GM19035 (cell line): Measurements from ENCODE around the gene ZNF512.
"Not testable (repeated sequence)": the region's sequence is repeated elsewhere in the genome, so short reads cannot be mapped to it uniquely, and the experiment has no call there.

Source experiments
- ATAC-seq: cut with Tn5 transposase; IDR thresholded peaks from one replicate; pipeline ENCODE4 v1.9.1; 2021; ENCODE audit not compliant: unreplicated experiment

ZNF512 gene

GRCh38 chr2:27582695-27583389, at the start of gene ZNF512:
Gene ZNF512 (plus strand): TSS chr2:27583042. CDS start chr2:27583113, 71 bp downstream.
- ATAC-seq, result peak; percentile 94

GRCh38 chr2:27537287-27537686, 45.6 kb upstream of the ZNF512 start:
- no peak for ATAC-seq

- not testable (repeated sequence) for ATAC-seq
Measured at GRCh38 chr2:27538839-27539450, 43.9 kb upstream of the ZNF512 start.

GRCh38 chr2:27539649-27540048, 43.2 kb upstream of the ZNF512 start:
- ATAC-seq, result not testable (repeated sequence)

GRCh38 chr2:27544143-27544821, 38.6 kb upstream of the ZNF512 start:
- ATAC-seq, result no peak

GRCh38 chr2:27545348-27546141, 37.3 kb upstream of the ZNF512 start:
- no peak for ATAC-seq

- ATAC-seq, result no peak
Measured at GRCh38 chr2:27549303-27549702, 33.5 kb upstream of the ZNF512 start.

GRCh38 chr2:27551514-27551913, 31.3 kb upstream of the ZNF512 start:
- no peak for ATAC-seq

- no peak for ATAC-seq
Measured at GRCh38 chr2:27552941-27553340, 29.9 kb upstream of the ZNF512 start.

- ATAC-seq, result not testable (repeated sequence)
Measured at GRCh38 chr2:27554451-27554850, 28.4 kb upstream of the ZNF512 start.

GRCh38 chr2:27559228-27559627, 23.6 kb upstream of the ZNF512 start:
- no peak for ATAC-seq

- ATAC-seq, result no peak
Measured at GRCh38 chr2:27561060-27561459, 21.8 kb upstream of the ZNF512 start.

GRCh38 chr2:27566628-27567027, 16.2 kb upstream of the ZNF512 start:
- ATAC-seq, result no peak

- no peak for ATAC-seq
Measured at GRCh38 chr2:27569398-27569797, 13.4 kb upstream of the ZNF512 start.

GRCh38 chr2:27571197-27571596, 11.6 kb upstream of the ZNF512 start:
- no peak for ATAC-seq

GRCh38 chr2:27571681-27572080, 11.2 kb upstream of the ZNF512 start:
- no peak for ATAC-seq

GRCh38 chr2:27572439-27572838, 10.4 kb upstream of the ZNF512 start:
- no peak for ATAC-seq

GRCh38 chr2:27572998-27573429, 9.8 kb upstream of the ZNF512 start:
- ATAC-seq, result no peak

GRCh38 chr2:27573452-27573851, 9.4 kb upstream of the ZNF512 start:
- ATAC-seq, result no peak

GRCh38 chr2:27581417-27582128, 1.3 kb upstream of the ZNF512 start:
- ATAC-seq, result no peak
